ENCODE measurements around the gene CERS6.

Gene CERS6

DNA sequence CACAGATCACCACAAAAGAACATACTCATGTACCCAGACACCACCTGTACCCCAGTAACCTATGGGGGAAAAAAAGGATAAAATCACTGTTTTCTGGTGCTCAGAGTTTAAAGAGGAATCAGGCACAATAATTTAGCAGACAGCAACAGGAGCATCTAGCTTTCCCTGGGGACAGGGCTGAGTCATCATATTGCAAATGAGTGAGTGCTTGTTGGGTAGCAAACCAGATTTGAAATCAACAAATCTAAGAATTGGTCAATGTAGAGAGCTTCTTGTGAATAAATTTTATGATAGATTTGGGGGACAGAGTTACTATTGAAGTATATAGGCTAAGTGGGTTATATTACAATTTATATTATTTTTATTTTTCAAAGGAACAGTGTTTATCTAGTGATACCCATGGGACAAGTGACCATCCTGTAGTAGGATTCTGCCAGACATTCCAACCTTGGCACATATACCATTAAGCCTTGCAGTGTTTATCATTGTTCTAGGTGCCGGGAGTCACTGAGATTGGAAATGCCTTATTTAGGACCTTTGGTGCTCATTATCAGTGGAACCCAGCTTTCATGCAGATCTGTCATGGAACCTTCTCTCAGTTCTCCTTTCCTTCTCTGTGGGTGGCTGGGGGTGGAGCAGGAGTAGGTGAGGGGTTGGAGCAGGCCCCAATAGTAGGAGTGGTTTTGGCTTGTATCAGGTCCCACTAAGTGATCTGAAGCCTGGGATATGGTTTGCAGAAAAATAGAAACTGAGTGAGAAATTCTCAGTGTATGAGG is 117.2 kb downstream of the CERS6 start:
- no peak for DNase-seq

- DNase-seq, result no peak
Observed at GRCh38 chr2:168574856-168575630, 119.0 kb downstream of the CERS6 start.

DNA sequence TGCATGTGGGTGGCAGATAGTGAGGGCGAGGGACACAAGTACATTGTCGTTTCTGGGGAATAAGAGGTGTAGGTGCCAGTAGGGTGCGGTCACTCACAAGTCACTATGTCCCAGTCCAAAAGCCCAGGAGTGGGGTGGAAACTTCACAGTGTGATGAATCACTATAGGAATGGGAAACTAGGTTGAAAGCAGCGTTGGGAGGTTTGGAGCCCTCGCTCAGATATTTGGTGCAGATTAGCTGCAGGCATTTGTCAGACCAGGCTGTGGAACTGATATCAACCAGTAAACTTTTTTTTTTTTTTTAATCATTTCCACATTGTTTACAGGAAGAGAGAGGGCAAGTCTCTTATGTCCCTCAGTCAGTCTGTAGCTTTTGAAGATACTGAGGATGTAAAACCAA is 121.8 kb downstream of the CERS6 start:
- DNase-seq, result no peak

- no peak for DNase-seq
Observed at GRCh38 chr2:168583064-168583709, 127.1 kb downstream of the CERS6 start.

DNA sequence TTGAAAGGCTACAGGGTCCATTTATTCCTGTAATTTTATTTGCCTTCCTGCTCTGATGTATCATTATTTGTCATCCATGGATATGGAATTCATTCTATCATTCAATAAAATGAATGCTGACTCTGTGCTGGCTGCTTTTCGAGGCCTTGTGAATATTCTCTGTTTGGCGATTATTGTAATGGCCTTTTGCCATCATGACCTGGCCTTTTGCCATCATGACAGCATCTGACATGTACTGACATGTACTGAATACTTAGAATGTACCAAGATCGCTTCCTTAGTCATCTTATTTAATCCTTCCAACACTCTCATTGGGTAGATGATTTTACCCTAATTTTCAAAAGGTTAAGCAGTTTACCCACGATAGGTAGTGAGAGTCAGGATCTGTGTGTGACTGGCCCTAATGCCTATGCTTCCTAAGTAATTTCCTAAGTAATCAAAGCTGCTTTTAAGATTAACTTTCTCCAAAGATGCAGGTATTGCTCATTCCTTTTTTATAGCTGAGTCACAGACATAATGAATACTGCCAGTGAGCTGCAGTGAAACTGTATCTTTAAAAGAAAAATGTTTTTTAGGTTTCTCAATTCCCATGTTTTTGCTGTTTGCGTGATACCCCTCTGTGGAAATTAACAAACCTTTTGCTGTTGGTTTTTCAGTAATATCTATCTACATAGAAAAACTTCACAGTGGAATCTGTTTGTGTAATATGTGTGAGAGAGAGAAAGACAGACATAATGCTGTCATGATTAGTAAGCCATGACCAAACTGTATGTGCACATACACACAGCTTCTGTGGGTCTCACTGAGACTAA is 127.8 kb downstream of the CERS6 start:
- no peak for DNase-seq

- DNase-seq, result no peak
Observed at GRCh38 chr2:168584911-168585310, 128.8 kb downstream of the CERS6 start.

DNA sequence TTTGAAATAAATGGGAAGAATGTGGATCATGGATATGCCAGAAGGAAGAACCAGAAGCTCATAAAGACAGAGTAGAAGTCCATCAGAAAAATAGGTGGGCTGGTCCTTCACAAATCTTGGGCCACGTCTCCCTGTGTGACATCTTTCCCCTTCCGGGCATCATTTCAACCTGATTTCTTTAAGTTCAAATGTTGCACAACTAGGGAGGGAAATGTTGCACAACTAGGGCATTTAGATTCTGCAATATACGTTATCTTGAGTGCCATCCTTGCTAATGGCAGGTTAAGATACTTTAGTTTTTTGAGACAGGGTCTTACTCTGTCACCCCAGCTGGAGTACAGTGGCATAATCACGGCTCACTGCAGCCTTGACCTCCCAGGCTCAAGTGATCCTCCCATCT is 129.6 kb downstream of the CERS6 start:
- no peak for DNase-seq

- DNase-seq, result no peak
Observed at GRCh38 chr2:168587307-168587706, 131.2 kb downstream of the CERS6 start.

- no peak for DNase-seq
Observed at GRCh38 chr2:168589236-168590211, 133.5 kb downstream of the CERS6 start.

DNA sequence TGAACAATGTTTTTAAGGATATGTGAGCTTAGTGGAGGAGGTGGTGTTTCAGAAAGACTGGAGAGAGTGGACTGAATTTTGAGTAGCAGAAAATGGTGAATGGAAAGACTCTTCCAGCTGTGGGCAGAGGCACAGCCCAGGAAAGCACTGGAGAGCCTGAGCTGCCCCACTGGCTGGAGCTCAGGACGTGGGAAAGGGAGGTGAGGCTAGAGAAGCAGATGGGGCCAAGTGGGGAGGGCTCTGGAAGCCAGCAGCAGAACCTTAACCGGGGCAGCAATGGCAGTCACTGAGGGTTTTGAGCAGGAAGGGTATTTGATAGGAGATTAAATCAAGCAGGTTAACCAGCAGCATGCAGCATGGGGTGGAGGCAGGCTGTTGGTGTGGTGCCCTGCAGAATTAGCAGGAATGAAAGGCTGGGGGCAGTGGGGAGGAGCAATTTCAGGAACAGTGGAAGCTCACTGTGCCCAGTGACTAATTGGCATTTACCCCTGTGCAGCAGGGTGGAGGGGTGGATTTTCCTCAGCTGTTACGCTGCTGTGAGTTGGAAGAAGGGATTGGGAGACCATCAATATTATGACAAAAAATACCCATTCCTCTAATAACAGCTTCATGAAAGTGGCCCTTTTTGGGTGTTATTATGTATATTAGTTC is 136.2 kb downstream of the CERS6 start:
- no peak for DNase-seq

GRCh38 chr2:168593713-168594112 is 137.6 kb downstream of the CERS6 start:
- no peak for DNase-seq

DNA sequence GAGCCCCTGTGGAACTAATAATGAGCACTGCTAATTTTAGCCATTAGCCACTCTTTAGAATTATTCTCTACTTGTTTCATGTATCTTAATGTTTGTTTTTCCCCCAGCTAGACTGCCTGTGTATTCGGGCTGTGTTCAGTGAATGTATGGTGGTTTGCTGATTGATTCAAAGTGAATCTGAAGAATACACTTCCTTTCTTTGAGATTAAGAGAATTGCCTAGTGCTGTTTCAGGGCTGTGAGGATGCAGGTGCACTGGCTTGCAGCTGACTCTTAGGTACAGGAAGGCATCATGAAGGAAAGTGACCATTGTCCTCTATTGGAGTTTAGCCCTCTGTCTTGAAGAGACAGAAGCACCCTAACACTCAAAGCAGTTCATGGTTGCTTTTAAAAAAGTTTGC is 138.7 kb downstream of the CERS6 start:
- DNase-seq, result no peak

DNA sequence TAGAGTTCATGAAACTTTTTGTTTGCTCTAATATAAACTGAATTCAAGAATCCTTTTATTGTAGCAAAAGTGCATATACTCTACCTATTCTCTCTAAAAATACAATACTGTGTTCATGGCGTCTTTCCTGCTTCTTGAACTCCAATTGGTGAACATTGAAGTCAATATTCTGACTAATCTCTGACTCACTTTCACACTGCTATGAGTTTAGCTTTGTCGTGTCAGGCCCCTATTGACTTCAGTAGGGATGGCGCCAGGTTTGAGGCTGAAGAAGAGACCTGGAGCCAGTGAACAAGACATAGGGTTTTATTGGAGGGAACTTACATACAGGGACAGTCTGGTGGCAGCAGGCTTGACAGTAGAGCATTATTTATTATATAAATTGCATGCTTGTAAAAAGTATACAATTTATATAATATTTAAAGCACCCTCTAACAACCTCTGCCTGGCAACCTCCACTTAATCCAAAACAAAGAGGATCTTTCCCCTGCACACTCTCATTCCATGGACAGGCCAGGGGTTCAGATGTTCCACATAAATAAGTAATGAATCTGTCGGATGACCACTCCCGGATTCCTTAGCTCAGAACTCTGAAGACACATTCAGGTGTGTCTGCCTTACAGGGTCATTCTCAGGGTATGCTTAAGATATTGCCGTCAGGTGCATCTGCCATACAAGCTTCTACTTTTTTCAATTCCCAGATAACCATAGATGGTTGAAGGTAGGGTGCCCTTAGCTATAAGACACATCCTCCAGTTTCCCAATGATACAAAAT is 141.0 kb downstream of the CERS6 start:
- DNase-seq, result no peak

- DNase-seq, result no peak
Observed at GRCh38 chr2:168599738-168600137, 143.7 kb downstream of the CERS6 start.

- no peak for DNase-seq
Observed at GRCh38 chr2:168600949-168601348, 144.9 kb downstream of the CERS6 start.

GRCh38 chr2:168601741-168602140 is 145.7 kb downstream of the CERS6 start:
- no peak for DNase-seq

GRCh38 chr2:168602379-168602778 is 146.3 kb downstream of the CERS6 start:
- DNase-seq, result no peak

- no peak for DNase-seq
Observed at GRCh38 chr2:168602846-168603401, 146.9 kb downstream of the CERS6 start.

DNA sequence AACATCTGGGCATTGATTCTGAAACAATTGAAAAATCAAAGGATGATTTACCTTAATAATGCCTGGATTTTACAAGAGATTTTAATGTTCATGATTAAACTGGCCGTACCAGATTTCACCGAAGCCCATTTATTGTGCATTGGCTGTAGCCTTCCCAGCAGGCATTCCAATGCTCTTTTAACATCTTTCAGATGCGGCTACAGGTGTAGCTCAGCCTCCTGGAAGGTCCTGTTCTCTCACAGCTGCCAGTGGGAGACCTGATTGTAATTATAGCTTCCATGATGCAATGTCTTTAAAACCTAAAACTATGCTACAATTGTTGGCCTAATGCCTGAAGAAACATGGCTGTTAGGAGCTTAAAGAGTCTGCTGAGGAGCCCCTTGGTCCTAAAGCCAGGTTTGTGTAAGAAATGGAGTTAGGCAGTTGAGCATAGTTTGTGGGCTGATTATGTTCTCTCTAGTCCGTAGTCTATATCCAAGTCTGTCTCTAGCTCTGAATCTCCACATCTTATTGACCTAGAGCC is 147.4 kb downstream of the CERS6 start:
- no peak for DNase-seq

- DNase-seq, result no peak
Observed at GRCh38 chr2:168604252-168604651, 148.2 kb downstream of the CERS6 start.
